A673 (cell line): Measurements from ENCODE around the gene SPSB1.

ENCODE experiments used
- CTCF ChIP-seq: fragments of 300-800, 200-600 bp; sonication (generic); conservative IDR thresholded peaks from 2 replicates; pipeline ENCODE4 v1.5.1; 2017; ENCODE audit warnings: low read depth, mild to moderate bottlenecking, antibody characterized with exemption, low read length, moderate library complexity, mixed read lengths
- EZH2 ChIP-seq: fragments of 200-600 bp; sonication (generic); IDR thresholded peaks from 2 replicates; pipeline ENCODE4 v1.6.1; 2017; ENCODE audit warnings: borderline replicate concordance, low read depth, mild to moderate bottlenecking, mixed read lengths, antibody characterized with exemption, low read length; ENCODE audit not compliant: poor library complexity, severe bottlenecking

- TF ChIP-seq CTCF (no peak), EZH2 (no peak)
Observed at GRCh38 chr1:9291914-9292360, 757 bp upstream of the SPSB1 start.
